GM23338 (cell line): ENCODE measurements around the gene CCDC106. TPM values are rescaled to one million over a fixed set of nuclear protein-coding genes. Genes with fewer than 3 reads are reported as not detected.

ENCODE experiments used
- ATAC-seq: fragments of 200-7000 bp; cut with Tn5 transposase; 3 replicates; pipeline ENCODE4 v1.9.1; 2020
- DNase-seq: peaks from one replicate; pipeline ENCODE4 v3.0.0-alpha.2; 2015; ENCODE audit warnings: low spot score
- H2AFZ ChIP-seq: fragments of 200-600 bp; sonication (generic); 2 replicates; pipeline ENCODE4 v1.8.0; 2016; ENCODE audit warnings: antibody characterized with exemption, mild to moderate bottlenecking, moderate library complexity
- H3F3A ChIP-seq: fragments of 200-600 bp; sonication (generic); replicated peaks from 2 replicates; pipeline ENCODE4 v1.8.0; 2017; ENCODE audit warnings: antibody characterized with exemption, mixed run types, low read depth
- H3K27ac ChIP-seq: fragments of 200-600 bp; sonication (generic); 2 replicates; pipeline ENCODE4 v1.6.1; 2016; ENCODE audit warnings: low read depth
- H3K27me3 ChIP-seq: fragments of 200-600 bp; sonication (generic); 2 replicates; pipeline ENCODE4 v1.8.0; 2016; ENCODE audit warnings: mild to moderate bottlenecking, mixed run types, moderate library complexity; ENCODE audit not compliant: insufficient read depth
- H3K36me3 ChIP-seq: fragments of 200-600 bp; sonication (generic); 2 replicates; pipeline ENCODE4 v1.8.0; 2016; ENCODE audit warnings: mild to moderate bottlenecking; ENCODE audit not compliant: insufficient read depth
- H3K4me1 ChIP-seq: fragments of 200-600 bp; sonication (generic); 2 replicates; pipeline ENCODE4 v1.8.0; 2016; ENCODE audit warnings: mild to moderate bottlenecking, moderate library complexity; ENCODE audit not compliant: insufficient read depth
- H3K4me2 ChIP-seq: fragments of 200-600 bp; sonication (generic); 2 replicates; pipeline ENCODE4 v1.7.1; 2017; ENCODE audit warnings: mixed run types
- H3K4me3 ChIP-seq: fragments of 200-600 bp; sonication (generic); 2 replicates; pipeline ENCODE4 v1.6.1; 2016; ENCODE audit warnings: mixed run types
- H3K79me2 ChIP-seq: fragments of 200-600 bp; sonication (generic); replicated peaks from 2 replicates; pipeline ENCODE4 v1.8.0; 2017; ENCODE audit warnings: mild to moderate bottlenecking; ENCODE audit not compliant: insufficient read depth
- H3K9me2 ChIP-seq: fragments of 200-600 bp; sonication (generic); 2 replicates; pipeline ENCODE4 v1.8.0; 2017; ENCODE audit not compliant: insufficient read depth
- H4K20me1 ChIP-seq: fragments of 200-600 bp; sonication (generic); replicated peaks from 2 replicates; pipeline ENCODE4 v1.8.0; 2017; ENCODE audit warnings: mild to moderate bottlenecking; ENCODE audit not compliant: insufficient read depth
- H3K27ac Mint-ChIP-seq: 2 replicates; pipeline ENCODE4 v1.8.0; 2020; ENCODE audit warnings: inconsistent platforms, mild to moderate bottlenecking, moderate library complexity, mixed read lengths
- H3K27me3 Mint-ChIP-seq: 3 replicates; pipeline ENCODE4 v1.8.0; 2022; ENCODE audit warnings: low read depth, mild to moderate bottlenecking, moderate library complexity, mixed read lengths, inconsistent platforms; ENCODE audit not compliant: insufficient read depth, poor library complexity
- H3K36me3 Mint-ChIP-seq: 3 replicates; pipeline ENCODE4 v1.8.0; 2021; ENCODE audit warnings: low read depth, mild to moderate bottlenecking, inconsistent platforms, moderate library complexity, mixed read lengths
- H3K4me1 Mint-ChIP-seq: 3 replicates; pipeline ENCODE4 v1.8.0; 2020; ENCODE audit warnings: mild to moderate bottlenecking, inconsistent platforms, mixed read lengths
- H3K4me3 Mint-ChIP-seq: 3 replicates; pipeline ENCODE4 v1.8.0; 2021; ENCODE audit warnings: moderate library complexity, mild to moderate bottlenecking, inconsistent platforms, mixed read lengths
- H3K9me3 Mint-ChIP-seq: 3 replicates; pipeline ENCODE4 v1.8.0; 2020; ENCODE audit warnings: moderate library complexity, mild to moderate bottlenecking, inconsistent platforms, mixed read lengths
- CREB1 ChIP-seq: fragments of 250-450 bp; sonication (Bioruptor Pico); IDR thresholded peaks from 2 replicates; pipeline ENCODE4 v1.5.0; 2020; ENCODE audit warnings: low read depth, mild to moderate bottlenecking, moderate library complexity
- CTCF ChIP-seq, 2 experiments: fragments of 200-600 bp in 1 of 2; sonication (generic) in 1 of 2; conservative IDR thresholded peaks; 2 replicates each; pipeline versions ENCODE4 v1.5.1 to v1.6.1; 2016 to 2017; ENCODE audit warnings: antibody characterized with exemption in 2 of 2, low read depth in 2 of 2, mild to moderate bottlenecking in 2 of 2, moderate library complexity in 1 of 2
- ETS1 ChIP-seq: IDR thresholded peaks from 2 replicates; pipeline ENCODE4 v1.6.1; 2016; ENCODE audit warnings: antibody characterized with exemption
- EZH2 ChIP-seq: fragments of 200-600 bp; sonication (generic); IDR thresholded peaks from one replicate; pipeline ENCODE4 v1.8.0; 2017; ENCODE audit warnings: antibody characterized with exemption, mild to moderate bottlenecking, low read depth; ENCODE audit not compliant: unreplicated experiment
- EZH2phosphoT487 ChIP-seq: fragments of 200-600 bp; sonication (generic); IDR thresholded peaks from one replicate; pipeline ENCODE4 v1.8.1; 2018; ENCODE audit warnings: antibody characterized with exemption; ENCODE audit not compliant: unreplicated experiment
- JUNB ChIP-seq: IDR thresholded peaks from one replicate; pipeline ENCODE4 v1.6.1; 2016; ENCODE audit warnings: antibody characterized with exemption; ENCODE audit not compliant: unreplicated experiment
- NANOG ChIP-seq: IDR thresholded peaks from 2 replicates; pipeline ENCODE4 v1.6.1; 2016; ENCODE audit warnings: antibody characterized with exemption, borderline replicate concordance
- POLR2AphosphoS5 ChIP-seq: IDR thresholded peaks from 2 replicates; pipeline ENCODE4 v1.6.1; 2016; ENCODE audit warnings: antibody characterized with exemption, low read depth
- REST ChIP-seq: IDR thresholded peaks from one replicate; pipeline ENCODE4 v1.6.1; 2018; ENCODE audit warnings: antibody characterized with exemption; ENCODE audit not compliant: unreplicated experiment
- ZNF331 ChIP-seq: fragments of 250-450 bp; sonication (Bioruptor Pico); IDR thresholded peaks from 2 replicates; pipeline ENCODE4 v1.5.0; 2020; ENCODE audit warnings: low read depth, mild to moderate bottlenecking, moderate library complexity
- ZNF462 ChIP-seq: fragments of 250-450 bp; sonication (Bioruptor Pico); IDR thresholded peaks from 2 replicates; pipeline ENCODE4 v1.5.0; 2020; ENCODE audit warnings: mild to moderate bottlenecking, moderate library complexity
- polyA plus RNA-seq: library from polyadenylated mRNA; unstranded; fragments of >200 nt; fragmentation: Nextera tagmentation; extraction: Ambion mirVana; gene quantifications from 2 replicates; pipeline ENCODE4 v1.2.1, GENCODE V29; 2016
- total RNA-seq: library from RNA; depleted of rRNA; stranded (reverse); fragments of >200 nt; shearing (Covaris generic); gene quantifications from 2 replicates; pipeline ENCODE4 v1.2.3, GENCODE V29; 2014

Gene CCDC106
- total and polyA plus RNA-seq, 2 experiments from 2014 or later: 12.0 to 17.6 TPM

- H3F3A ChIP-seq: peaks cover 27% of the 10 kb centered on the region
- ATAC-seq (no peak), DNase-seq (no peak)
- no peak overlapping the region for H3K4me3 Mint-ChIP-seq
- peaks cover 8% of the 10 kb centered on the region for H3K4me1 ChIP-seq
- H3K27me3 ChIP-seq: no peaks in the 10 kb centered on the region
- H3K9me2 ChIP-seq: no peaks in the 10 kb centered on the region
- no peak overlapping the region for H3K27ac ChIP-seq
- H4K20me1 ChIP-seq: peaks cover 39% of the 10 kb centered on the region
- peaks cover 40% of the 10 kb centered on the region for H3K27me3 Mint-ChIP-seq
- H3K36me3 ChIP-seq: peaks cover 37% of the 10 kb centered on the region
- no peak overlapping the region for H3K27ac Mint-ChIP-seq
- TF ChIP-seq ZNF462 (CRISPR knock-in tag): no peak
- TF ChIP-seq JUNB: no peak
- no peak for TF ChIP-seq EZH2
- TF ChIP-seq ZNF331 (CRISPR knock-in tag): no peak
- TF ChIP-seq REST: no peak
- no peak for TF ChIP-seq POLR2AphosphoS5
- TF ChIP-seq EZH2phosphoT487: no peak
- TF ChIP-seq ETS1: no peak
- no peak for TF ChIP-seq NANOG
- no peak for TF ChIP-seq CREB1 (CRISPR knock-in tag)
- no peak for TF ChIP-seq CTCF (conservative IDR thresholded peaks at IDR 0.05; ENCODE audit: low read depth in 2 of 2)
- peaks cover 94% of the 10 kb centered on the region for H3K36me3 Mint-ChIP-seq
- H2AFZ ChIP-seq: no peak overlapping the region
- H3K4me2 ChIP-seq: no peak overlapping the region
- H3K79me2 ChIP-seq: peaks cover 78% of the 10 kb centered on the region
- peaks cover 20% of the 10 kb centered on the region for H3K4me1 Mint-ChIP-seq
- H3K4me3 ChIP-seq: no peak overlapping the region
- H3K9me3 Mint-ChIP-seq: peaks cover 5% of the 10 kb centered on the region; the same call in 1 of the 3 replicates
Measured at GRCh38 chr19:55667511-55667910, 19.5 kb downstream of the CCDC106 start.
